ENCODE results near the gene CDR2. TPM values are rescaled to one million over a fixed set of nuclear protein-coding genes. Genes with fewer than 3 reads are reported as not detected.

The CDR2 gene
- total and polyA plus RNA-seq, 2 of the 13 experiments (the other 11 are each of a cell fraction or from before 2014, with no cell fraction given): 59.0 to 78.9 TPM

- TF ChIP-seq ZC3H13 (CRISPR knock-in tag; IDR thresholded peaks at IDR 0.05) (0 out of 2 replicates have a peak, but pooled peaks have one; percentile 64), ZNF605 (CRISPR knock-in tag; IDR thresholded peaks at IDR 0.05) (no peak), ATF5 (CRISPR knock-in tag; IDR thresholded peaks at IDR 0.05; ENCODE audit: low read depth) (no peak), HMGA1 (CRISPR knock-in tag; conservative IDR thresholded peaks at IDR 0.05) (no peak), ZBTB7A (CRISPR knock-in tag; IDR thresholded peaks at IDR 0.05) (no peak), ZNF569 (CRISPR knock-in tag; IDR thresholded peaks at IDR 0.05; ENCODE audit: borderline replicate concordance) (no peak), XBP1 (CRISPR knock-in tag; IDR thresholded peaks at IDR 0.05) (no peak), TMF1 (CRISPR knock-in tag; IDR thresholded peaks at IDR 0.05; ENCODE audit: low read depth) (no peak), ZNF619 (CRISPR knock-in tag; IDR thresholded peaks at IDR 0.05) (peak; percentile 47), ZNF576 (CRISPR knock-in tag; IDR thresholded peaks at IDR 0.05) (no peak)
- TF ChIP-seq, protein P1, sequence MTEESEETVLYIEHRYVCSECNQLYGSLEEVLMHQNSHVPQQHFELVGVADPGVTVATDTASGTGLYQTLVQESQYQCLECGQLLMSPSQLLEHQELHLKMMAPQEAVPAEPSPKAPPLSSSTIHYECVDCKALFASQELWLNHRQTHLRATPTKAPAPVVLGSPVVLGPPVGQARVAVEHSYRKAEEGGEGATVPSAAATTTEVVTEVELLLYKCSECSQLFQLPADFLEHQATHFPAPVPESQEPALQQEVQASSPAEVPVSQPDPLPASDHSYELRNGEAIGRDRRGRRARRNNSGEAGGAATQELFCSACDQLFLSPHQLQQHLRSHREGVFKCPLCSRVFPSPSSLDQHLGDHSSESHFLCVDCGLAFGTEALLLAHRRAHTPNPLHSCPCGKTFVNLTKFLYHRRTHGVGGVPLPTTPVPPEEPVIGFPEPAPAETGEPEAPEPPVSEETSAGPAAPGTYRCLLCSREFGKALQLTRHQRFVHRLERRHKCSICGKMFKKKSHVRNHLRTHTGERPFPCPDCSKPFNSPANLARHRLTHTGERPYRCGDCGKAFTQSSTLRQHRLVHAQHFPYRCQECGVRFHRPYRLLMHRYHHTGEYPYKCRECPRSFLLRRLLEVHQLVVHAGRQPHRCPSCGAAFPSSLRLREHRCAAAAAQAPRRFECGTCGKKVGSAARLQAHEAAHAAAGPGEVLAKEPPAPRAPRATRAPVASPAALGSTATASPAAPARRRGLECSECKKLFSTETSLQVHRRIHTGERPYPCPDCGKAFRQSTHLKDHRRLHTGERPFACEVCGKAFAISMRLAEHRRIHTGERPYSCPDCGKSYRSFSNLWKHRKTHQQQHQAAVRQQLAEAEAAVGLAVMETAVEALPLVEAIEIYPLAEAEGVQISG (CRISPR knock-in tag; IDR thresholded peaks at IDR 0.05): 0 out of 2 replicates have a peak, but pooled peaks have one; percentile 34
- TF ChIP-seq, protein P2, sequence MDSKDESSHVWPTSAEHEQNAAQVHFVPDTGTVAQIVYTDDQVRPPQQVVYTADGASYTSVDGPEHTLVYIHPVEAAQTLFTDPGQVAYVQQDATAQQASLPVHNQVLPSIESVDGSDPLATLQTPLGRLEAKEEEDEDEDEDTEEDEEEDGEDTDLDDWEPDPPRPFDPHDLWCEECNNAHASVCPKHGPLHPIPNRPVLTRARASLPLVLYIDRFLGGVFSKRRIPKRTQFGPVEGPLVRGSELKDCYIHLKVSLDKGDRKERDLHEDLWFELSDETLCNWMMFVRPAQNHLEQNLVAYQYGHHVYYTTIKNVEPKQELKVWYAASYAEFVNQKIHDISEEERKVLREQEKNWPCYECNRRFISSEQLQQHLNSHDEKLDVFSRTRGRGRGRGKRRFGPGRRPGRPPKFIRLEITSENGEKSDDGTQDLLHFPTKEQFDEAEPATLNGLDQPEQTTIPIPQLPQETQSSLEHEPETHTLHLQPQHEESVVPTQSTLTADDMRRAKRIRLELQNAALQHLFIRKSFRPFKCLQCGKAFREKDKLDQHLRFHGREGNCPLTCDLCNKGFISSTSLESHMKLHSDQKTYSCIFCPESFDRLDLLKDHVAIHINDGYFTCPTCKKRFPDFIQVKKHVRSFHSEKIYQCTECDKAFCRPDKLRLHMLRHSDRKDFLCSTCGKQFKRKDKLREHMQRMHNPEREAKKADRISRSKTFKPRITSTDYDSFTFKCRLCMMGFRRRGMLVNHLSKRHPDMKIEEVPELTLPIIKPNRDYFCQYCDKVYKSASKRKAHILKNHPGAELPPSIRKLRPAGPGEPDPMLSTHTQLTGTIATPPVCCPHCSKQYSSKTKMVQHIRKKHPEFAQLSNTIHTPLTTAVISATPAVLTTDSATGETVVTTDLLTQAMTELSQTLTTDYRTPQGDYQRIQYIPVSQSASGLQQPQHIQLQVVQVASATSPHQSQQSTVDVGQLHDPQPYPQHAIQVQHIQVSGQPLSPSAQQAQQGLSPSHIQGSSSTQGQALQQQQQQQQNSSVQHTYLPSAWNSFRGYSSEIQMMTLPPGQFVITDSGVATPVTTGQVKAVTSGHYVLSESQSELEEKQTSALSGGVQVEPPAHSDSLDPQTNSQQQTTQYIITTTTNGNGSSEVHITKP (CRISPR knock-in tag; IDR thresholded peaks at IDR 0.05; ENCODE audit: low read depth): no peak
- TF ChIP-seq, protein P3, sequence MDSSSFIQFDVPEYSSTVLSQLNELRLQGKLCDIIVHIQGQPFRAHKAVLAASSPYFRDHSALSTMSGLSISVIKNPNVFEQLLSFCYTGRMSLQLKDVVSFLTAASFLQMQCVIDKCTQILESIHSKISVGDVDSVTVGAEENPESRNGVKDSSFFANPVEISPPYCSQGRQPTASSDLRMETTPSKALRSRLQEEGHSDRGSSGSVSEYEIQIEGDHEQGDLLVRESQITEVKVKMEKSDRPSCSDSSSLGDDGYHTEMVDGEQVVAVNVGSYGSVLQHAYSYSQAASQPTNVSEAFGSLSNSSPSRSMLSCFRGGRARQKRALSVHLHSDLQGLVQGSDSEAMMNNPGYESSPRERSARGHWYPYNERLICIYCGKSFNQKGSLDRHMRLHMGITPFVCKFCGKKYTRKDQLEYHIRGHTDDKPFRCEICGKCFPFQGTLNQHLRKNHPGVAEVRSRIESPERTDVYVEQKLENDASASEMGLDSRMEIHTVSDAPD (CRISPR knock-in tag; IDR thresholded peaks at IDR 0.05): no peak
- TF ChIP-seq, protein P4, sequence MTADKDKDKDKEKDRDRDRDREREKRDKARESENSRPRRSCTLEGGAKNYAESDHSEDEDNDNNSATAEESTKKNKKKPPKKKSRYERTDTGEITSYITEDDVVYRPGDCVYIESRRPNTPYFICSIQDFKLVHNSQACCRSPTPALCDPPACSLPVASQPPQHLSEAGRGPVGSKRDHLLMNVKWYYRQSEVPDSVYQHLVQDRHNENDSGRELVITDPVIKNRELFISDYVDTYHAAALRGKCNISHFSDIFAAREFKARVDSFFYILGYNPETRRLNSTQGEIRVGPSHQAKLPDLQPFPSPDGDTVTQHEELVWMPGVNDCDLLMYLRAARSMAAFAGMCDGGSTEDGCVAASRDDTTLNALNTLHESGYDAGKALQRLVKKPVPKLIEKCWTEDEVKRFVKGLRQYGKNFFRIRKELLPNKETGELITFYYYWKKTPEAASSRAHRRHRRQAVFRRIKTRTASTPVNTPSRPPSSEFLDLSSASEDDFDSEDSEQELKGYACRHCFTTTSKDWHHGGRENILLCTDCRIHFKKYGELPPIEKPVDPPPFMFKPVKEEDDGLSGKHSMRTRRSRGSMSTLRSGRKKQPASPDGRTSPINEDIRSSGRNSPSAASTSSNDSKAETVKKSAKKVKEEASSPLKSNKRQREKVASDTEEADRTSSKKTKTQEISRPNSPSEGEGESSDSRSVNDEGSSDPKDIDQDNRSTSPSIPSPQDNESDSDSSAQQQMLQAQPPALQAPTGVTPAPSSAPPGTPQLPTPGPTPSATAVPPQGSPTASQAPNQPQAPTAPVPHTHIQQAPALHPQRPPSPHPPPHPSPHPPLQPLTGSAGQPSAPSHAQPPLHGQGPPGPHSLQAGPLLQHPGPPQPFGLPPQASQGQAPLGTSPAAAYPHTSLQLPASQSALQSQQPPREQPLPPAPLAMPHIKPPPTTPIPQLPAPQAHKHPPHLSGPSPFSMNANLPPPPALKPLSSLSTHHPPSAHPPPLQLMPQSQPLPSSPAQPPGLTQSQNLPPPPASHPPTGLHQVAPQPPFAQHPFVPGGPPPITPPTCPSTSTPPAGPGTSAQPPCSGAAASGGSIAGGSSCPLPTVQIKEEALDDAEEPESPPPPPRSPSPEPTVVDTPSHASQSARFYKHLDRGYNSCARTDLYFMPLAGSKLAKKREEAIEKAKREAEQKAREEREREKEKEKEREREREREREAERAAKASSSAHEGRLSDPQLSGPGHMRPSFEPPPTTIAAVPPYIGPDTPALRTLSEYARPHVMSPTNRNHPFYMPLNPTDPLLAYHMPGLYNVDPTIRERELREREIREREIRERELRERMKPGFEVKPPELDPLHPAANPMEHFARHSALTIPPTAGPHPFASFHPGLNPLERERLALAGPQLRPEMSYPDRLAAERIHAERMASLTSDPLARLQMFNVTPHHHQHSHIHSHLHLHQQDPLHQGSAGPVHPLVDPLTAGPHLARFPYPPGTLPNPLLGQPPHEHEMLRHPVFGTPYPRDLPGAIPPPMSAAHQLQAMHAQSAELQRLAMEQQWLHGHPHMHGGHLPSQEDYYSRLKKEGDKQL (CRISPR knock-in tag; IDR thresholded peaks at IDR 0.05; ENCODE audit: low read depth): no peak
These were observed 52.9 kb downstream of the CDR2 start (continued) for GRCh38 chr16:22321340-22322001.

Measured in HepG2 (cell line).